HG03439 (cell line): ENCODE results near the gene MAB21L3.

Experiments used
- ATAC-seq: cut with Tn5 transposase; IDR thresholded peaks from one replicate; pipeline ENCODE4 v1.9.1; 2021; ENCODE audit warnings: mild to moderate bottlenecking, moderate library complexity; ENCODE audit not compliant: unreplicated experiment

MAB21L3 gene

DNA sequence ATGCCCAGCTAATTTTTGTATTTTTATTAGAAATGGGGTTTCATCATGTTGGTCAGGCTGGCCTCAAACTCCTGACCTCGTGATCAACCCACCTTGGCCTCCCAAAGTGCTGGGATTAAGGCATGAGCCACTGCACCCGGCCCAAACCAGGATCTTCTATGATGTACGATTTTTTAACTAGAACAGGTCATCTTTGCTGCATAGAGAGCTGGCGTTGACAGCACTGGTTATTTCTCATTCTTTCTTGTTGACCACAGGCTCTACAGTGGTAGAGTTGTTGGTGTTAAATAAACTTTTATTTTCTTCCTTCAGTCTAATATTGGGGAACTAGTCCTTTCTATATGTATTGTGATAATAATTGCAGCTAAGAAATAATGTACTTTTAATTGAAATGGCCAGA, 3.8 kb upstream of the MAB21L3 start:
- no peak for ATAC-seq

DNA sequence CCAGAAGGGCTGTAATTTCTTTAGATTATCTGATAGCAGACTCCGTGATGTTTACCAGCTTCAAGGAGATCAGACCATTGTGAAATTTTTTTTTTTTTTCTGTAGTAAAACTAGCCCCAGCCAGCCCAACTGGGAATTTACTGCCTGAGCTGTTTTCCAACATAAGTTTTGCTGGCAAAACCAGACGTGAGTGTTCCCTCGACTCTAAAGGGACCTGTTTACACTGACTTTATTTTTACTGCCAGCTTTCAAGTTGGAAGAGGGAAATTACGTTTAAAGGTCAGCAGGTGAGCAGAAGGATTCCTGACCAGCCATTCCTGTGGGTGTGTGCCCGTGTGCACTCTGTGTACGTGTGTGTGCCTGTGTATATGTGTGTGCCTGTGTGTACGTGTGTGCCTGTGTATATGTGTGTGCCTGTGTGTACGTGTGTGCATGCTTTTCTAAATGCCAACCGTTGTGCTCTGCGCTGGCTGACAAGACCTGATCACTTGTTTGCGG, 374 bp downstream of the MAB21L3 start:
- no peak for ATAC-seq

DNA sequence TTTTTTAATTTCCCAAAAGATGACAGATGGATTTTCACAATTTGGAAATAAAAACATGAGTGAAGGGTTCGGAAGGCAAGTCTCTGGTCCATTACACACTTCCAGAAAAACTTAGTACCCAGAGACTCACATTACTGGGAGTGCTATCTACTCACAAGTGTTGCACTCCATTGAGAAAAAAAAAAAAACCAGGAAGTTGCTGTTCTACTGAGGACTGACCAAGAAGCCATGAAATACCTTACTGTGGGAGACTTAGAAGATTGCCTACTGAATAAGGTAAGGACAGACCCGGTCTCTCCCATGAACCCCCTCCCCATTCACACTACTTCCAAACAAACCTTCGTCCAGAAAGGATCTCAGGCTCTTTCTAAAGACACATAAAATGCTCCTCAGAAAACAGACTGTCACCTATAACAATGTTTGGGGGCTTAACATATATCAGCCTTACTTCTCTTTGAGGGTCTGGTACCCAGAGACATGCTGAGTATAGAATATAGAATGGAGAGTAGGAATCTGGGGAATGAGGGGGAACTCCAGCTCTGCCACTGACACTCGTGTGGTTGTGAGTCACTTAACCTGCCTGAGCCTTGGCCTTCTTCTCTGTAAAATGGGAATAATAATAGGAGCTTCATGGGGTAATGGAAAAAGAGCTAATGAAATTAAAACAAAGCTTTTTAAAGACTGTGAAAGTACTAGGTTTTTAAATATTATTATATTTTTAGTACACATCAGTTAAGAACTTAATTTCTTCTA, 1.4 kb downstream of the MAB21L3 start:
- no peak for ATAC-seq

DNA sequence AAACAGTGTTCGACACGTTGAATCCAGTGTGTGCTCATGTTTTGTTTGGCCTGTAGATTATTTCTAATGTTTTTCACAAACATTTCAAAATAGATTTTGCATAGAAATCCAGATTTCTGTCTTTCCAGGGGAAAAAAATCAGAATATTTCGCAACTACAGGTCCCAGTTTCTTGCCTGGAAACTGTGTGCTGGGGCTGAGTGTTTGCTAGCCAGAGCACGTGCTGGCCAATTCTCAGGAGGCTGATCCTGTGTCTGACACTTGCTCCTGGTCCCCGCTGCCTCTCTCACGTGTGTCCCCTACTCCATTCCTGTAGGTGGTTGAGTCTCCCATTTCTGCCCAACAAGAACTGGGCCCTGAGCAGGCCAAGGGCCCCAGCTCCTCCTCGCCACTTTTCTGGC, 2.4 kb downstream of the MAB21L3 start:
- ATAC-seq = no peak

DNA sequence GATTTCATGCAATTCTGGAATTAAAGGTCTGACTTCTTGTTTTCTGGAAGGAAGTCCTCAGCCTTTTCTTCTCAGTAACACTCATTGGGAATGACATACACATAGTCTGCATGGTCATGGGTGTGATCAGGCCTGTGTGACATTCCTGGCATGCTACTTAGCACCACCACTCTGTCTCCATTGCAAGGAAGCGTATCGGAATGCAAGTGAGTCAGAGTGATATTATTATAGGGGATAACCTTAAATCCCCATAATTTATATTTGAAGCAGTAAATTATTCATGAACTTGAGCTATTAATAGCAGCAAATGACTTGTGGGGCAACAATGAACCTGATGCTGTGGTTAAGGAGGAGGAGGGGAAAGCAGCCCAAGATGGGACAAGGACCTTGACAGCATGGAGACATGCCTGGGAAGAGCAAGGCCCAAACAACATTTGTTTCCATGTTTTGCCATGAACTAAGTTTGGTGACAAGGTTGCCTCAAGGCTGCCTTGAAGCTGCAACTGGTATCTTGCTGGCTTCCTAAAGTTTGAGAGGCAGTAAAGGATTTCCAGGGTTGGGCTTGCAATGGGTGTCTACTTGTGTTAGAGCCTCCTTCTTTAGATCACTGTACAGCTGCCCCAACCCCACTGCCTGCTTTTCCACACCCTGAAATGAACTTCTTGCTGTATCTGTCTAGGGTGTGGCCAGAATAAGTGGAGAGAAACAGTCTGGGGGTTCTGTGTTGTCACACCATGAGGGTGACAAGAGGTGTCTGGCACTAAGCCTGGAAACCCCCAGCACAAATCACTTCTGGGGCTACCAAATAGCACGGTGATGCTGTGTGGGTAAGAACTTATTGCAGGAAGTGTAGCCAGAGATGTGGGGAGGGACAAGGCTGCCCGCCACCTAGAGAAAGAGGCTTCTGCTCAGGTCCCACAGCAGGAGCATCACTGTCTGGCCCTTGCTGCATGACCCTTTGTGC, 4.6 kb downstream of the MAB21L3 start:
- no peak for ATAC-seq

DNA sequence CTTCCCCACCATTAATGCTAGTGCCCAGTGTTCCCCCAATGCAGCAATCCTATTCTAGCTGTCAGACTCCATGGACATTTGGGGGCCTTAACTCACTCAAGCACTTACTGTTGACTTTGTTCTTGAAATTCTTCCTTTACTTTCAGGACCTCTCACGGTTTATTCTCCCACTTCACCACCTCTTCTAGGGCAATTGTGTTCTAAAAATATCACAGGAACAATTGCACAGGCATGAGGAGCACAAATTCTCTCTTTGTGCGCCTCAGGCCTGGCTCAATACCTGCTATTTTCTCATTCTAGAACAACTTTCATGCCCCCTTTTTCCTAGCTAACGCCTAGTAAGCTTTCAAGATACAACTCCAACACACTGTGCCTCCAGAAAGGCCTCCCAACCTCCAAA, 7.3 kb downstream of the MAB21L3 start:
- no peak for ATAC-seq

DNA sequence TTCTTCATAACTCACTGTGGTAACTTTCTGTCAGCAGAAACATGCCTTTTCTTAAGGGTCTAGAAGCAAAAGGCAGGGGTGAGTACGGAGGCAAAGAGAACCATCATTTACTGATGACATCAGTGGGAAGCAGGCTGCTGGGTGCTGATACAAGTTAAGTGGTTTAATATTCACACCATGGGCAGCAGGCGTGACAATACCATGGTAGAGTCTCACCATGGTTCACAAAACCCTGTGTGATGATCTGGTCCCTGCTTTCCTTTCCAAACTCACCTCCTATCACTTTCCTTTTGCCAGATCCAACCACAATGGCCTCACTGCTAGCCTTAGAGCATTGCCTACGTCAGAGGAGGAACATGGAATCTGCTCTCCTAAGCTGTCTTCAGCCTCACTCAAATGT, 8.7 kb downstream of the MAB21L3 start:
- no peak for ATAC-seq

DNA sequence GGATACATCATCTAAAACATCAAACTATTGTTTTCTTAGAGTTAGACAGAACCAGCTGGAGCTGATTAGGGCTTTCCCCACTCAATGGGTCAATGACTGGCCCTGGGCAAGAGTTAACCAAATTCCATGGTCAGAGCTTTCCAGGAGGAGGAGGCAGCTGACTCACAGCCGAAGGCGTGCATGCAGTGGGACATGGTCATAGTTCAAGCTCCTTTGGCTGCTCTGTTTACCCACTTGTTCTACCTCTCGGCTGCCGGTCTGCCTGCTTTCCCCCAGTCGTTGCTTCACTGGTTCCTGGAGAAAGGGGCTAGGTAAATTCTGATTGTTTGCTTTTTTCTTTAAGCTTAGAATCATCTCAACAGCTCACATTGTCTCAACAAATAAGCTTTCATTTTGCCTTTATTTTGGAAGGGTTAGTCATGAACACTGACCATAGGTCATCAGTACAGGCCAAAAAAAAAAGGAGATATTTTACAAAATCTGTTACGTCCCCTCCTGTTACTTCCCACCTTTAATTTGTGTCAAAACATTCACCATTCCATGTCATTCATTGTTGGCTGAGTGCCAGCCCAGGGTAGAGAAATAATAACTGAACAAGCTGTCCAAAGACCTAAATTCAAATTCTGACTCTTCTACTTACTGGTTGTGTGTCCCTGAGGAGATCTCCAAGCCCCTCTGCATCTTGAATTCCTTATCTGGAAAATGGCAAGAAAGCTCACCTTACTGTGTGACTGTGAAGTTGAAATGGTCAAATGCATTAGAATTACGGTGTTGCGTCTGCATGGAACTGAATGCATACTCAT, 12.0 kb downstream of the MAB21L3 start:
- ATAC-seq = no peak

DNA sequence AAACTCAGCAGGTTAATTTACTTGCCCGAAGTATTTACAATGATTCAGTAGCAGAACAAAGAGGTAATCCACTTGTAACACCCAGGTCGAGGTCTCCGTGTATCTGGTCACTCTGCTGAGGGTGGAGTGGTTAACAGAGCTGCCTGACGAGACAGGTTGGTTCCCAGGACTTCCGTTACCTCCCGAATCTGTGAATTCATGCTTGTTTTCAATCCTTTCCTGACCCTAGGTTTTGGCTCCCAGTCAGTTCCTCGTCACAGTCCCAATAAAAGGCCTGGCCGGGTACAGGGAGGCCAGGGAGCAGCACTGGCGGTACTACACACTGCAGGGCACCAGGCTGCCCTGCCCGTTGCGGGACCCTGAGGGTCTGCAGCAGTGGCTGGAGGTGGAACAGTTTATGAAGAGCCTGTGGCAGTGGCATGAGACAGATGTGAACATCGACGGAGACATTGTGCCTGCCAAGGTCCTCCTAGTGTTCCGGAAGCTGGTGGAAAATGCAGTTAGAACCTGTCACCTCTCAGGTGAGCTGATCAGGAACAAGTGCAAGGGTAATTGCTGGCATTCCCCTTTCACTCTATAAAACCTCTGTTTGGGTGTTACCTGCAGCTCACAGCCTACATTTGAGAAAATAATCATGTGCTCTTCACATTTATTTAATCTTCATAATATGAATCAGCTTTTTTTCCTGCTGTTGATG, 12.8 kb downstream of the MAB21L3 start:
- no peak for ATAC-seq

DNA sequence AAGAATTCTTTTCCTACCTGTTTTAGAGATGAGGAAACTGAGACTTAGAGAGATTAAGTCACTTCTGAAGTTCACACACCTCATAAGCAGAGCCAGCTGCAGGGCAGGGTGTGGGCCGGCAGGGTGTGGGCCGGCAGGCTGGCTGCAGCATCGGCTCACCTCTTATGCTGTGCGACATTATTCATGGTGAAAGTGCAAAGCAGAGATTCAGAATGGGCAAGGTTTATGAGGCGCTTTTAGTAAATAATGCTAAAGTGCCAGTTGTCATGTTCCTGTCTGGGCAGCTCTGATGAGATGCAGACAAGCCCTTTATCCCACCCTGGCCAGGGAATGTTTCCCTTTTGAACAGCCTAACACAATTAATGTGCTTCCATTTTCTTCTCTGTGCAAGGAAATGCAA, 14.6 kb downstream of the MAB21L3 start:
- ATAC-seq = no peak

DNA sequence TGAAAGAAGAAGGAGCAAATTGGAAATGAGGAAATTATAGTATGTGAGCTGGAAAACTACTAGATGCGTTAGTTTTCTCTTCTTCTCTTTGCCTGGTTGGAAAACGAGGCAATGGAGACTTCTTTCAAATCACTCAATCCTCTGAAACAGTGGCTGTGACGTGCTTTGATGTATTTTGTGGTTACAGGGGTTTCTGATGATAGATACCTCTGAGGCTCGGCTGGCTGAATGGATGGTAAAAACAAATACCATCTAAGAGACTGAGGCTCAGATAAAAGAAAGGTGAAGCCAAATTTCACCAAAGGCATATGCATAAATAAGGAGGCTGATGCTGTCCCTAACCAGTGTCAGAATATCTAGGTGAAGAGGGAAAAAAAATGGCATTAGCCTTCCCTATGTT, 15.1 kb downstream of the MAB21L3 start:
- no peak for ATAC-seq

DNA sequence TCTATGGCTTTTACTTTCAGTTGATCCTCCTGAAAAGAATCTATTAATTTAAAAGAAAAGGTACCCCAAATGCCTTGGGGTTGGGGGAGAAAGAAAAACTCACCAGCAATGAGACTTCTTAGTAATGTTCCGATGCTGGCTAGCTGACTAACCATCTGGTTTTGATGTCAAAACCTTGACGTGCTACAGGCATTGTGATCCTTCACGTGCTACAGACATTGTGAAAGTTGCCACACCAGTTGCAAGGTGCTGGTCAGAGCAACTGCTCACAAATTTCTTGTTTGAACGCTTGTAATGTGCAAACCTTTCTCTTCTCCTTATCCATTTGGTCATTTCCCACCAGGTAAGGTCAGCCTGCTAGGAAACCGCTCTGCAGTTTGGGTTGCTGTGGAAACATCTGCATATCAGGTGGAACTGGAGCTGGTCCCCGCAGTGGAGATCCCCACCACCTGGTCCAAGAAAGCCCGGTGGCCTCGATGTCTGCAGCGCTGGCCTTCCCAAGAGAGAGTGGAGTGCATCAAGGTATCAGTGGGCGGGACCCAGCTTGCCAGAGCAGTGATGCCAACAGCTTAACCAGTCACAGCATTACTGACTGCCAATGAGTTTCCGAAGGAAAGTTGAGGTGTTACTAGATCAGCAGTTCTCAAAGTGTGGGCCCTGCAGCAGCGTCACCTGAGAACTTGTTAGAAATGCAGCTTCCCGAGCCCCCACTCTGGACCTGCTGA, 16.1 kb downstream of the MAB21L3 start:
- ATAC-seq = no peak

DNA sequence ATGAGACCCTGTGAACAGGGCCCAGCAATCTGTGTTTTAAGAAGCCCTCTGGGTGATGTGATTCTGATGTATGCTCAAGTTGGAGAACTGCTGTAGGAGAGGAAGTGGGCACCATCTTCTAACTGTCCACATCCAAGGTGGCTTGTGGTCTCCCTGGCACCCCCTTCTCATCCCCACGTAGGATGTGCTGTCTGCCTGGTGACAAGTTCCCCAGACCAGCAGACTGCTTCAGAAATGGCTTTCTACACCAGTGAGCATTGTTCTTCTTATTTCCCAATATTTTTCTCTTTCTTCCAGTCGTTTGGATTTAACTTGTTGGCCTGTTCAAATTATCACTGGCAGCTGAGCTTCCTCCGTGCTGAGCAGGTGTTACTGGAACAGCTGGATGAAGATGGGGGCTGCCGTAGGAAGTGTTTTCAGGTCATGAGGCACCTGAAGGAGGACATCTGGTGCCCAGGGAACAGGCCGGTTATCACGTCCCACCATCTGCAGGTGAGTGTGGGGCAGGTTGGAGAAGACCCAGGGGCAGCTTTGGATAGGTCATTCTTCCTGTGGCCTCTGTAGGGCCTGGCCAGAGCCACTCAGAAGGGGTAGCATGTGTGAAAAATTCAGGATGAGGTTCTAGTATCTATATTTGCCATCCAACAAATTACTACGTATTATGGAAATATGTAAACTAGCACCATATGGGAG, 16.8 kb downstream of the MAB21L3 start:
- no peak for ATAC-seq

DNA sequence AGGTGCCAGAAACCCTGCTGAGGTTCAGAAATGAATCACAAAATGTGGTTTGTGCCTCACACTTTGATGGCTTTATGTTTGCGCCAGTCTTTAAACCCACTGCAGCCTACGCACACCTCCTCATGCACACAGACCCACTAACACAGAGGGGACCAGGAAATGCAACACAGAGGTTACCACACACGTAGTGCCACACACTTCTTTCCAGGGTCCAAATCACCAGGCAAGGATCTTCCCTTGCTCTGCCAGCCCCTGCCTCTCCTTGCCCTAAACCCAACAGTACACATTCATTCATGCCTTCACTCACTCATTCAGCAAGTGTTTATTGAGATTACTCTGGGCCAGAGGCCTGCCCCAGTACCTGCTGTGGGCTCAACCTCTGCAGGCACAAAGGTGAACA, 17.5 kb downstream of the MAB21L3 start:
- no peak for ATAC-seq

DNA sequence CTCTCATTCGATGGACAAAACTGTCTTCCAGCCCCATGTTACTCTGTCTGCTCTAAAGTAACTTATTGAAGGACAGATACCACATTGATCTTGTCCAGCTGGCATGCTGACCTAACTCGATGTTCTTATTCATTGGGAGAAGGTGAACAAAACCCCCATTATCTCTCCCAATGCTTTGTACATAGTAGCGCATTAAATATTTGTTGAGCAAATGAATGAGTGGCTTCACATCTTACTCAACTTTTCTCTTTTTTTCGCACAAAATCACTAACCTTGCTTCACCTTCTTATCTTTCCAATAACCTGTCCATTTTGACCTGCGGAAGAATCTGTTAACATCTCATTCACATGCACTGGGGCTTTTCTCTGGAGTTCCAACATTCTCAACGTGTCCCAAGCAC, 18.3 kb downstream of the MAB21L3 start:
- ATAC-seq = no peak

DNA sequence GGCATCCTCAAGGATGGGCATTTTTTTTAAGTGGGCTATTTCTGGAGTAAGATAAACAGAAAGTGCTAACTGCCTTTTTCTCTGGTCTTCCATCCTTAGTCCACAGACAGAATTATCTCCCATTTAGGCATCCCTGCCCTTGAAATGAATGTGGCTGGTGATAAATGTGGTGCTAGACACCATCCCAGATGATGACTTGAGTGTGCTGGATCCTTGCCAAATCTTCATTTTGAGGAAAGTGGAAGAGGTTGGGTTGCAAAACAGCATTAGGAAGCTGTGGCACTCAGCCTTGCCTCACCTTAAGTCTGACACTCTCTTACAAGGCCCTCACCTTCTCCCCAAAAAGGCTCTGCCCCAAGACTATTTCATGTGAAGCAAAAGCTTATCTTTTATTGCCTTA, 19.2 kb downstream of the MAB21L3 start:
- ATAC-seq = no peak

DNA sequence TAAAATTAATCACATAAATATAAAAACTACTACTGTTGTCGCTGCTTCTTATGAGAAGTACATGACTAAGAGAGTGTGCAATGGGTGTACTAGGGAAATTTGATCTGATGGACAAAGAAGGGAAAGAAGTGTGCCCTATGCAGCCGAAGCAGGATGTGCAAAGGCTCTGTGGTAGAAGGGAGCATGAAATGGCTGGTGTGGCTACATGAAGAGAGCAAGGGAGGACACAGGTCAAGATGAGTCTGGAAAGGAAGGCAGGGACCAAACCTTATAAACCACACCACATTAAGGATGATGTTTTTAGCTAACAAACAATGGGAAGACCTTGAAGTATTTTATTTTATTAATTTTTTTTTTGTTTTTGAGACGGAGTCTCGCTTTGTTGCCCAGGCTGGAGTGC, 20.0 kb downstream of the MAB21L3 start:
- no peak for ATAC-seq

DNA sequence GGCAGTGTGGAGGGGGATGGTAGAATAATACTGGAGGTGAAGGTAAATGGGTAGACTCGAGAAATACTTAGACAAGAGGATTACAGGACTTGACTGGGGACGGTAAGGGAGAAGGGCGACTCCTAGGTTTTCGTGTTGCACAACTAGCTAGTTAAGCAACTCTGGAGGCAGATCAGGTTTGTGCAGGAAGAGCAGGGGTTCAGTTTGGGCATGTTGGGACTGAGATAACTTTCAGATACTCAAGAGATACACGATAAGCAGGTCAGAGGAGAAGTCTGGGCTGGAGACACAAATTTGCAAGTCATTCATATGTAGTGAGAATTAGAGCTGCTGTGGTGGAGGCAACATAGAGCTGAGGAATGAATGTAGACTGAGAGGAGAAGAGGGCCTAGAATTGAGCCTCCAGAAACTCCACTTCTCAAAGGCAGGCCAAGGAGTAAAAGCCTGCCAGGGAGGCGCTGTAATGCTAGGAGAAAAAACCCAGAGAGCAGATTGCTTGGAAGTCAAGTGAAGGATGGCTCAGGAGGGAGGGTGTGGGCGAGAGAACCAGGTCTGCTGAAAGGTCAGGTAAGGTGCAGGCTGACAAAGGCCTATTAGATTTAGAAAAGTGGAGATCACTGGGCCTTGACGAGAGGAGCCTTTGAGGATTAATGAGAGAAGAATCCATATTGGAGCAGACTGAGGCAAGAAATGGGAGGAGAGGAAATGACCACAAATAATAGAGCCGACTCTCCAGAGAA, 20.8 kb downstream of the MAB21L3 start:
- no peak for ATAC-seq
